Stromal cell of bone marrow (primary cell): Measurements from ENCODE around the gene PARP2.
"Not testable (repeated sequence)": the region's sequence is repeated elsewhere in the genome, so short reads cannot be mapped to it uniquely, and the experiment has no call there.

Experiments
- DNase-seq: peaks from one replicate; pipeline ENCODE4 v3.0.0-alpha.2; 2012; ENCODE audit warnings: low read depth

Gene PARP2, protein sequence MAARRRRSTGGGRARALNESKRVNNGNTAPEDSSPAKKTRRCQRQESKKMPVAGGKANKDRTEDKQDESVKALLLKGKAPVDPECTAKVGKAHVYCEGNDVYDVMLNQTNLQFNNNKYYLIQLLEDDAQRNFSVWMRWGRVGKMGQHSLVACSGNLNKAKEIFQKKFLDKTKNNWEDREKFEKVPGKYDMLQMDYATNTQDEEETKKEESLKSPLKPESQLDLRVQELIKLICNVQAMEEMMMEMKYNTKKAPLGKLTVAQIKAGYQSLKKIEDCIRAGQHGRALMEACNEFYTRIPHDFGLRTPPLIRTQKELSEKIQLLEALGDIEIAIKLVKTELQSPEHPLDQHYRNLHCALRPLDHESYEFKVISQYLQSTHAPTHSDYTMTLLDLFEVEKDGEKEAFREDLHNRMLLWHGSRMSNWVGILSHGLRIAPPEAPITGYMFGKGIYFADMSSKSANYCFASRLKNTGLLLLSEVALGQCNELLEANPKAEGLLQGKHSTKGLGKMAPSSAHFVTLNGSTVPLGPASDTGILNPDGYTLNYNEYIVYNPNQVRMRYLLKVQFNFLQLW

DNA sequence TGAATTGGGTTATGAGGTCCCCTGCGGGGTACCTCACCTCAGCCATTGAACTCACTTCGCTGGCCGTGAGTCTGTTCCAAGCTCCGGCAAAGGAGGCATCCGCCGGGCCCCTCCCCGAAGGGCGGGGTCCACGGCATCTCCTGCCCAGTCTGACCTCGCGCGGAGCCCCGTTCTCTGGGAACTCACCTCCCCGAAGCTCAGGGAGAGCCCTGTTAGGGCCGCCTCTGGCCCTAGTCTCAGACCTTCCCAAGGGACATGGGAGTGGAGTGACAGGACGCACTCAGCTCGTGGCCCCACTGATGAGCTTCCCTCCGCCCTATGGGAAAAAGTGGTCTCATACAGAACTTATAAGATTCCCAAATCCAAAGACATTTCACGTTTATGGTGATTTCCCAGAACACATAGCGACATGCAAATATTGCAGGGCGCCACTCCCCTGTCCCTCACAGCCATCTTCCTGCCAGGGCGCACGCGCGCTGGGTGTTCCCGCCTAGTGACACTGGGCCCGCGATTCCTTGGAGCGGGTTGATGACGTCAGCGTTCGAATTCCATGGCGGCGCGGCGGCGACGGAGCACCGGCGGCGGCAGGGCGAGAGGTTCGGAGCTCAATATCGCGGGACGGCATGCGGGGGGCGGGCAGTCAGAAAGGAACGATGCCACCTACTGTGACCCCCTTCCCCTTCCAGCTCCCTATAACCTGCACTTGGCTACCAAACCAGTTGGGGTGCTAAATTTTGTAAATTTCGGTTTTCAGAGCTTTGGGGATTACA lies at the start of gene PARP2:
Gene PARP2, plus strand, starts transcription at position 544 of the 770 bp plus-strand sequence. Its CDS starts 7 bp downstream, at position 551.
- DNase-seq = peak; percentile 98

DNA sequence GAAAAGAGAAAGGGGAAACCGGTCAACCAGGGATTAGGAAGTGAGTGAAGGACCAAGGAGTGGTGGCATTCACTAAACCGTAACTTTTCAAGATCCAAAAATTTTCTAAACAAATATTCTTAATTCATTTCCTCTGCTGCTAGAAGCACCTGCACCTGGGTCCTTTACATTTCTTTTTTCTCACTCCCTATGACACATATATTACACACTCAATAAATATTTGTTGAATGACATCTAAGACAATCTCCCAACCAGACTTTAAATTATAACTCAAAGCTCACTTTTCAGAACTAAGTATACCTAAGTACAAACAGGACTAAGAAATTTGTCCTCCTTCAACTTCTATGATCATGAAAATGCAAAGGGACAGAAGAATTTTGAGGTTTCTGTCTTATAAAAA lies 48.8 kb upstream of the PARP2 start:
- no peak for DNase-seq

DNA sequence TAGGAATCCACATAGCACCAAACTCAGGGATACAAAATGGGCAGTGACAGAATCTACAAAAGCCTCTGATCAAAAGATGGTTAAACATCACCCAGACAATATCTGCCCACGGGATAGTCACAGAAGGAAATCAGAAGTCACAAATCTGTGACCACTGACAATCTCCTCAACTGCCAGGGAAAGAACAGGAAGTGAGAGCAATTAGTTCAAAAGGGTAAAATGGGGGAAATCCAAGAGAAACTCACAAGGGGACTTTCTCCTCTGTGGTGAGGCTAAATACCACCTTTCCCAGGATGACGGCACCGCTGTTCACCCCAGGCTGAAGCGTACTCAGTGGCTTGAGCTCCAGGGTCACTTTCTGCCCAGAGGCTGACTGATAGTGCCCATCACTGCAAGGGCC lies 48.4 kb upstream of the PARP2 start:
- DNase-seq = no peak

DNA sequence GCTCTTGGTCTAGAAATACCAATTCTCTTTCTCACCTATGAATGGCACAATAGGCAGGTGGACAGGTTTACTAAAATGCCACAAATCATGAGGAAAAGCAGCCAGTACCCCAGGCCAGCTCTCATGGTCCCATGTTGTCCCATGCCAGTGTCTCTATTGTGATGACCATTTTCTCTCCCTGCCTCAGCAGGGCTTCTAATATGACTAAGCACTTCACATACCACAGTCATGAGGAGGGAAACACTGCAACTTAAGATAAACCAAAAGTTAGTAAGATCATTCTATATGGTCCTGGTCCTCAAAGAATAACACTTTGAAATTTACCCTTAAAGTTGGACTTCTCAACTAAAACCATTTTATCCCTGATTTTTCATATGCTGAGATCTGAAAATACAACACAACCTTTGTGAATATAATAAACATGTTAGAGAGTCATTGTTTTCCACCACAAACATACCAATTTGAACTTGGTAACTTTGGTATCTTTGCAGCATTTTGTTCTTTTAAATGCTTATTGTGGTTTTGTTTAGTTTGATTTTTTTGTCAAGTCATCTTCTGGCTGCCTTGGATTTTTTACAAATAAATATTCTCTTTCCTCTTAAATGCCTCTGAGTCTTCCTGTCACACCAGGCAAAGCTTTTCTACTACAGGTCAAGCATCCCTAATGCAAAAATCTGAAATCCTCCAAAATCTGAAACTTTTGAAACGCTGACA lies 41.2 kb upstream of the PARP2 start:
- peak; percentile 10 for DNase-seq

DNA sequence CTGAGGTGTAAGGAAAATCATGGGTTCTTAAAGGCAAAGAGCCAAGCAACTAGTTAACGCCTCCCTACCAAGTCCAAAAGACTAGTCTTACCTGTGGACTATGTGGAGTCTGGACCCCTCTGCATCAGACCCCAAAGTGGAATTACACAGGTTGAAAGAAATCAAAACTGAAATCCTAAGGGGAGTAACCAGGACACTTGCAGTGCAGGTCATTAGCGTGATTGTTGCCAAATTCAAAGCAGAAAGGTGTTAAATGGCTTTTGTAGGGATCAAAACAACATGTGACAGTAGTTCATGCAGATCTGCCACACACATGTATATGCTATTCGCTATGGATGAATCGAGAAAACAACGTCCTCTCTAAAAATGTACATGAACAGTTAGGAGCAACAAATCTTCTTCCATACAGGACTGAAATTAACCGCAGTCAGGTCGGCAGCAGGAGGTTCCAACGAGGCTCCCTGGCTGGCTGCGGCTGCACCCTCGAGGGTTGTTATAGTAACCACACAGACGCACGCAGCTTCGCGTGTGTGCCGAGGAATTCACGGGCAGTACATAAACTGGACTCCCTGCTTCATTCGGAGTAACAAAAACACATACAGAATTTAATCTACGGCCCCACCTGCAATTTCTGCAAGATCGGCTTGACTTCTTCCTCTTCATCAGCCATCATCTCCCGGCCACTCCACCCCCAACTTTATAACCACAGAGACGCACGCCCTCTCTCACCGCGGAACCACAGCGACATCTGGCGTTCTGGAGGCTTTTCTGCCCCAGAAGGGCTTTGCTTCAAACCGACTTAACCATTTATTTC lies 38.0 kb upstream of the PARP2 start, which contains the start of gene TTC5:
Gene TTC5, minus strand, starts transcription at position 687 of the 814 bp plus-strand sequence. Its CDS starts 14 bp downstream, at position 673.
- peak; percentile 78 for DNase-seq

DNA sequence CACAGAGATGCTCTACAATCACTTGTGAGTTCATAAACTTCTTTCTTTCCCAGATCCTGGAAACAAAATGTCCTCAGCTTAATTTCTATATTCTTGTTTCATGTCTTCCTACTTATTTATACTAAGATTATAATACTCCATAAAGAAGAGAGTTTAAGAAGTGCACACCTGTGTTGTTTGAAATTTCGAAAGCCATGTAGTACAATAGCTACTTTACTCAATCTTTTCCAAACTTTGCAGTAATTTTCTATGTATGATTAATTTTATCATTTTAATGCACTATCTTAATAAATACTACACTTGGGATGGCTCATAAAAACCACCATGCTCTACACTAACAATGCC lies 37.4 kb upstream of the PARP2 start:
- DNase-seq = no peak

DNA sequence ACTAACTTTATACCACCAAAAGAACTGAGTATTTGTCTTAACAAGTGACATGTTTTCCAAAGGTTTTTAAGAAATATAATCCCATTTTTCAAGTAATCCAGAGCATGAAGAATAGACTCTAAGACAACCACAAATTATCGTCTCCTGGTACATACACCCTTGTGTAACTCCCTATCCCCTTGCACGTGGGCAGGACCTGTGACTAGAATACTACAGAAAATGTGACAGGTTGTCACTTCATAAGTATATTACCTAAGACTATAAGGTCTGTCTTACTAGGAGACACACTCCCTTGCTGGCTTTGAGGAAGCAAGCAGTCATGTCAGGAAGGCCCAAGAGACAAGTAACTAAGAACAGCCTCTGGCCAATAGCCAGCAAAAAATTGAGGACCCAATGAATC lies 29.4 kb upstream of the PARP2 start:
- no peak for DNase-seq

DNA sequence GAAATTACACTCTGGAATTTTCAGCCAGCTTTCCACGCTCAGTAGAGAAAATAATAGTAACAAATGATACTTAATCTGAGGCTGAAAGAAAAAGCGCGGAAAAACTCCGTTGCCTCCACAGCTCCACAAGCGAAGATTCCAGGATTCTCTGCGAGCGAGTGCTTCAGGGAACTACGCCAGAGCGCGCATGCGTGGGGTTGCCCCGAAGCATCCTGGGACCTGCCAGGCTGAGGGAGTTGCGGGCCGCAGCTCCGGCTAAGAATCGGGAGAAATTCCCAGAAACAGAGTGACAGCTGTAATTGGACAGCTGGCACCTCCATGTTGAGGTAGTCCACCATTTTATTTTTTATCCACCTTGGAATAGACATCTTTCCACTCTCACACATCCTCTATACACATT lies 25.7 kb upstream of the PARP2 start:
- DNase-seq = no peak

DNA sequence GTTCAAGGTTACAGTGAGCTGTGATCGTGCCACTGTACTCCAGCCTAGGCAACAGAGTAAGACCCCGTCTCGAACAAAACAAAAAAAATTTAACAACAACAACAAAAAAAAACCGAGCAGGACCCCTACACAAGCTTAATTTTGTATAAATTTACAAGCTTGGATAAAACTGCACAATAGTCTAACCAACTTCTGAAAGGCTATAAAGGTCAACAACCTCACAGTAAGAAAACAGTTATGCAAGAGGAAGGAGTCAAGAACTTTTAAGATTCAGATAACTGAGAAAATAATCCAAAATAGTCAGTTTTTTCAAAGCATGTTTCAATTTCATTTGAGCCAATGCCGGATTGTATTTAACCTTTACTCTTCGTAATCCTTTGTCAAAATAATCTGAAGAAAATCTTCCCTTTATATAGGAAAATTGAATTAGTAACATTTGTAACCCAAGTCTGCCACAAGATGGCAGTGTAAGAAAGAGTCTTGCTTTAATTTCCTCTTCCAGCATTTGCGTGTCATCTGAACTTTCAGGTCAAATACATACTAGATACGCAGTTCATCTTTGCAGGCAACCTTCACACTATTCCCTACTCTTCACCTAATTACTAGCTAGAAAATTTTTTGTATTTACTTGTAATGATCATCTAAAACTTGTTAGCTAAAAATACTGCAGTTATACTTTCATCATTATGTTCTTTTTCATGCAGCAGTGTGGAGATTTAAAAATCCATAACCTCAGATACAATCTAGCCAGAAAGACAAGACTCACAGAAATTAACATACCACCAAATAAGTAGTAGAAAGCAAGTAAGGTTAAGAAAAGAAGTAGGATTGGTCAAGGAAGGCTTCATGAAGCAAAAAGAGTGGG lies 16.2 kb upstream of the PARP2 start:
- DNase-seq = peak; percentile 62

DNA sequence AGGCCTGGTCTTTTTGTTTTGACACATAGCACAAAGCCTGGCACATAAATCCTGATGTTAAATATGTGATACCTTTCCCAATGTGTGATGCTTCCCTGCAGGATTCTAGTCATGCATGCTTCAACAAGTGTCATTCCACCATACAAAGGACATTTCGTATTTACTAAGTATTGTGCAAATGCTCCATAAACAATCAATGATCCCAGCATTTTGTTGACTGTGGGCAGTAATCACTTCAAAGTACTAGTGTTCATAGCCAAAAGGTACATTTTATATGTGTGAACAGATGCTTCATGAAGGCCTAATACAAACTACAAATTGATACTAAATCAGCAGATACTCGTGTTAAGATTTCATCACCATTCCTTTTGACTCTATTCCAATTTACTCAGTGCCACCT lies 14.7 kb upstream of the PARP2 start:
- DNase-seq = no peak

DNA sequence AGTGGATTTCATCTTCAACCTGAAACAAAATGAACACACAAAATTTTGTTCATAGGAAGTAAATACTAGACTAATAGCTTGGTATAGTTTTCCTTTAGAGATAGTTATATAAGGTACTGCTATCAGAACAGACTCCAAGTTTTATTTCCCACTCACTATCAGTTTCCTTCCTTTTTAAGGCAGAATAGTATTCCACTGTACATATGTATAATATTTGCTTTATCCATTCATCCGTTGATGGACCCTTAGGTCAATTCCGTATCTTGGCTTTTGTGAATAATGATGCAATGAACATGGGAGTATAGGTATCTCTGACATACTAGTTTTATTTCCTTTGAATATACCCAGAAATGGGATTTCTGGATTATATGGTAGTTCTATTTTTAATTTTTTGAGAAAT lies 14.1 kb upstream of the PARP2 start:
- no peak for DNase-seq

DNA sequence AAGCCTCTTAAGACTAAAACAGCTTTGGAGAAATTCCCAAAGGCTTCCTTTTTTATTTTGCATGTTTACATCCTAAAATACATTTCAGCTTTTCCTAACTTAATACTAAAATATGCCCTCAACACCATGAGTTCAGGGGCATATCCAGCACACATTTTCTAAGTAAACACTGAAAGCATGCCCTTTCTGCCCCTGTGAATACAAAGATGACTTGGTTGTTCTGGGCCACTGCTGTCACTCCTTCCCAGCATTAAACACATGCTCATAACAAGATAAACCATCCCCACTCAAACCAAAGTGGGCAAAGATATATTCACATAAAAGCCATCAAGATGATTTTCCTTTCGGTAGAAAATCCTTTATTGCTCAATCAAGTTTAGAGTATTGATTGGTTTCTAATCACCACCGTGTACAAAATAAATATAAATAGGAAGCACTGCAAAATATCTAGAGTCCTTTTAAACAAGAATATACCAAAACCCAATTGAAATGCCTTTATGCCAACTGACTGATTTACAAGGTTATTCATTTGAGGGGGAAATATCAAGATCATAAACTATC lies 12.3 kb upstream of the PARP2 start:
- no peak for DNase-seq

DNA sequence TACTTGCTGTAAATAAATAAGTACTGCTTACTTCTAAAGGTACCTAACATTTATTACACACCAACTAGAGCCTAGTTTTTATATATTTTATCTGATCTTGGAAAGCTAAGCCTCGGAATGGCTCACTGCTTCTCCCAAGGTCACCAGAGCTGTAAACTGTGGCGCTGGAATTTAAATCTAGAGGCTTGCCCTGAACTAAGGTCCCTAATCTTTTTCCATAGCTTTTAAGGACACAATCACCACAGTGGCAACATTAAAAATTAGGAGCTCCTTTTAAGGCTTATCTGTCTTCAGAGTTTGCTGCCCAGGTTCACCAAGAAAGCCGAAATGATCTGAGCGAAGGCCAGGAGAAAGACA lies 11.0 kb upstream of the PARP2 start:
- no peak for DNase-seq

DNA sequence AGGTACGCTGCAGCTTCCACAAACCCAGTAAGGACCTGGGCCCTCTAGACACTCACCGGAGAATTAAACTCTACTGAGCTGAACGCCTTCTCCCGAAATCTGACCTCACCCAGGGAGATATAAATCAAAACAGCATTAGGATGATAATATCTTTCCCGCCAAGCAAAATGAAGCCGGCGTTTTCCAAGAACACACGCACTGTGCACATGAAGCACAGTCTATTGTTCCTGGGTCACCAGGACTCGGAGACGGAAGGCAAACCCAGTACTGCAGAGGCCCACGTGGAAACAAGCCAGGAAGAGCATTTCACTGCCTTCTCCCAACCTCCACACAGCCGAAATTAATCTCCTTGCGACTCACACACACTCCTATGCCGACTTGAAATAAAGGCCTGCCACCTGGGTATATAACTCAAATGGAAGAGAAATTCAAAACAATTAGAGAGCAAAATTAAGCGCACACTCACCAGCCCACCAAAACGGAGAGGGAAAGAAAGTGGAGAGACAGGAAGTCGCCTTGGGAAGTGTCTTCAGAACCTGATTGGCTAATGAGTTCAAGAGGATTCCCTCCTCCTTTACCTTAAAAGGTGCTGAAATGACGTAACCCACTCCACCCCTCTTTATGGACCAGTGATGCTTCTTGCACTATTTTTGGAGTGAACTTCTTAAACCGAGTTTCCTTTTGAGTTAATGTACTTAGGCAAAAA lies 10.5 kb upstream of the PARP2 start, which contains the start of gene CCNB1IP1:
Gene CCNB1IP1, minus strand, starts transcription at position 492 of the 706 bp plus-strand sequence. CDS start 16,756 bp downstream, outside the sequence.
- peak; percentile 86 for DNase-seq

DNA sequence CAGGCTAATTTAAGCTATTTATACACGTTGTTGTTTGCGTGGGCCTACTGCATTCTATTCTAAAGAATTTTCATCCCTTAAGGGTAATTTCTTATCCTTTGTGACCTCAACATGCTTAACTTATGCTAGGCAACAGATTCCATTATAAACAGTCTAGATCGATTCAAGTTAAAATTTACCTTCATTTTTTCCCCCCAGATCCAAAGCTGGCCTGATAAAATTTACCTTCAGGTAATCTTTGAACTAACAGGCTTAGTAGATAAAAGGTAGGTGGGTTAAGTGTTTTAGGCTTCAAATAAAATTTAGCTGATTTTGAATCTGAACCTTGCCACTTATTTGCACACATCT lies 10.0 kb upstream of the PARP2 start:
- no peak for DNase-seq

DNA sequence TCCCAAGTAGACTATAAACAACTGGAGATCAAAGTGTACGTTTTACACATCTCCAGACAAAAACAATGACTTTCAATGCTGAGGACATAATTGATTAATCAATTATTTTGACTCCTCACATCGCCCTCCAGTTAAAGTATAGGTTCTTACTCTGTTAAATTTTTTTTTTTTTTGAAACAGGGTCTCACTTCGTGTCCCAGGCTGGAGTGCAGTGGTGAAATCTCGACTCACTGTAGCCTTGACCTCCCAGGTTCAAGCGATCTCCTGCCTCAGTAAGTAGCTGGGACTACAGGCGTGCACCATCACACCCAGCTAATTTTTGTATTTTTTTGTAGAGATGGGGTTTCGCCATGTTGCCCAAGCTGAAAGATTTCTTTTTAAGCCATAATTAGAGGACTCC lies 9.4 kb upstream of the PARP2 start:
- DNase-seq = no peak

DNA sequence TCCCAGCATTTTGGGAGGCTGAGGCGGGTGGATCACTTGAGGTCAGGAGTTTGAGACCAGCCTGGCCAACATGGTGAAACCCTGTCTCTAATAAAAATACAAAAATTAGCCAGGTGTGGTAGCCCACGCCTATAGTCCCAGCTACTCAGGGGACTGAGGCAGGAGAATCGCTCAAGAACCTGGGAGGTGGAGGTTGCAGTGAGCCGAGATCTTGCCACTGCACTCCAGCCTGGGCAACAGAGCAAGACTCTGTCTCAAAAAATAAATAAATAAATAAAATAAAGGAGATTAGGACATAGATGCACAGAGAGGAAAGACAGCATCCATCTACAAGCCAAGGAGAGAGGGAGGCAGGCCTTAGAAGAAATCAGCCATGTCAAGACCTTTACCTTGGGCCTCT lies 2.4 kb upstream of the PARP2 start:
- not testable (repeated sequence) for DNase-seq

DNA sequence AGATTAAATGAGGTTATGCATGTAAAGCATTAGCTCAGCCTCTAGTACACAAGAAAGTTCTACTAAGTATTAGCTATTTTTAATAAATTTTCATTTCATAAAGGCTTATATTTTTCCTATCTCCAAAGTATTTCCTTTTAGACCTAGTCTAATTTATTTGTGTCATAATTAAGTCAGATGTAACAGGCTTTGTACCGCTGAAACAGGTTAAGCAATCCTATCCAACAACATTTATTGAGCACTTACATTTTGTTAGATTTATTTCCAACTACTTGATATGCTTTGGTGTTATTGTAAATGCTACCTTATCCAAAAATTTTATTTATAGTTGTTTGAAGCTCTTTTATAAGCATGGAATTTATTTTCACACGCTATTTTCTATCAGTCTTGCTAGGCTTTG lies 1.8 kb upstream of the PARP2 start:
- no peak for DNase-seq

DNA sequence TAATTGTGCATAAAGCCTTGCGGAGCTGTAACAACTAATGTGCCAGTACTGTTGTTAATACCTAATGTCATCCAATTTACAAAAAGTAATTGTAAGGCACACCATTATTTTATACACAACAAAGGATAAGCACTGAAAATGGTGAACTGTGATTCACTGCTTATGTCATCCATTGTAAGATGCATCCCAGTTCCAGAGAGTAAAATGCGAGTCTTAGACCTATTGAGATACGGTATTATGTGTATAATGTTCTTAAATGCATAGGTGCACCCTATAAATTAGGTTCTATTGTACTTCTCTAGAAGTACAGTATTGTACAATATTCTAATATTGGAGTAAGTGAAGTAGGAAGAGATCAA lies 406 bp downstream of the PARP2 start:
- no peak for DNase-seq

DNA sequence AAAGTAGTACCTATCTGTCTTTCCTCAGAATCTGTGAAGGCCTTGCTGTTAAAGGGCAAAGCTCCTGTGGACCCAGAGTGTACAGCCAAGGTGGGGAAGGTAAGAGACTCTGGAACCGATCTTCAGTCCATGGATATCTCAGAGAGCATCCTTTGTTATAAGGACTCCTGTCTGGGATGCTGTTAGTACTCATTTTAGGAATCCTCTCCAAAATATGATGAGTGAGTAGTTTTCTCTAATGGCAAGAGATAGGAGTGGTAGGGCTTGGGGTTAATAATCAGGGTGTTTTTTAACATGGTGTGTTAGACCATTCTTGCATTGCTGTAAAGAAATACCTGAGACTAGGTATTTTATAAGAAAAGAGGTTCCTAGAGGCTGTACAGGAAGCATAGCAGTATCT lies 1.9 kb downstream of the PARP2 start:
- DNase-seq = no peak
